Effector memory CD8-positive, alpha-beta T cell (primary cell): ENCODE measurements around the gene BCL7C.

Experiments used
- ATAC-seq: fragments of 150-1000 bp; cut with Tn5 transposase; replicated peaks from 2 replicates; pipeline ENCODE4 v1.10.0; 2021; ENCODE audit warnings: mild to moderate bottlenecking, moderate library complexity
- DNase-seq, 3 experiments: peaks; one replicate each; pipeline ENCODE4 v3.0.0; 2021
- H3K27ac Mint-ChIP-seq, 2 donors: one replicate each; pipeline ENCODE4 v1.8.0; 2022; ENCODE audit warnings: mild to moderate bottlenecking in 2 of 2, mixed read lengths in 2 of 2, moderate library complexity in 2 of 2
- H3K27me3 Mint-ChIP-seq, 2 donors: one replicate each; pipeline ENCODE4 v1.8.0; 2022; ENCODE audit warnings: mixed read lengths in 2 of 2
- H3K36me3 Mint-ChIP-seq: one replicate; pipeline ENCODE4 v1.8.0; 2022; ENCODE audit warnings: mild to moderate bottlenecking, moderate library complexity, mixed read lengths; ENCODE audit not compliant: insufficient read depth
- H3K4me1 Mint-ChIP-seq, 2 donors: one replicate each; pipeline ENCODE4 v1.8.0; 2022; ENCODE audit warnings: low read depth in 2 of 2, mixed read lengths in 2 of 2
- H3K4me3 Mint-ChIP-seq, 2 donors: one replicate each; pipeline ENCODE4 v1.8.0; 2022; ENCODE audit warnings: mild to moderate bottlenecking in 2 of 2, mixed read lengths in 2 of 2, moderate library complexity in 2 of 2
- H3K9me3 Mint-ChIP-seq, 2 donors: one replicate each; pipeline ENCODE4 v1.8.0; 2022; ENCODE audit warnings: mixed read lengths in 2 of 2

BCL7C gene

GRCh38 chr16:30925995-30926811, 32.3 kb upstream of the BCL7C start:
- H3K27me3 Mint-ChIP-seq: no peaks in the 10 kb centered on the region
- DNase-seq (no peak), ATAC-seq (no peak)
- peaks cover 22 to 23% of the 10 kb centered on the region in 2 donors for H3K4me1 Mint-ChIP-seq
- no peaks in the 10 kb centered on the region for H3K9me3 Mint-ChIP-seq
- H3K27ac Mint-ChIP-seq: peak overlapping the region in 1 of 2 donors; percentile 46
- H3K36me3 Mint-ChIP-seq: peaks cover 22% of the 10 kb centered on the region
- H3K4me3 Mint-ChIP-seq: peak overlapping the region; percentile 28 to 46

GRCh38 chr16:30925632-30925987, 31.7 kb upstream of the BCL7C start:
- Mint-ChIP-seq H3K27me3 (no peaks in the 10 kb centered on the region), H3K36me3 (peaks cover 20% of the 10 kb centered on the region), H3K4me3 (no peak overlapping the region), H3K9me3 (no peaks in the 10 kb centered on the region), H3K4me1 (peaks cover 22 to 26% of the 10 kb centered on the region in 2 donors), H3K27ac (no peak overlapping the region)
- ATAC-seq (no peak), DNase-seq (no peak)

DNA sequence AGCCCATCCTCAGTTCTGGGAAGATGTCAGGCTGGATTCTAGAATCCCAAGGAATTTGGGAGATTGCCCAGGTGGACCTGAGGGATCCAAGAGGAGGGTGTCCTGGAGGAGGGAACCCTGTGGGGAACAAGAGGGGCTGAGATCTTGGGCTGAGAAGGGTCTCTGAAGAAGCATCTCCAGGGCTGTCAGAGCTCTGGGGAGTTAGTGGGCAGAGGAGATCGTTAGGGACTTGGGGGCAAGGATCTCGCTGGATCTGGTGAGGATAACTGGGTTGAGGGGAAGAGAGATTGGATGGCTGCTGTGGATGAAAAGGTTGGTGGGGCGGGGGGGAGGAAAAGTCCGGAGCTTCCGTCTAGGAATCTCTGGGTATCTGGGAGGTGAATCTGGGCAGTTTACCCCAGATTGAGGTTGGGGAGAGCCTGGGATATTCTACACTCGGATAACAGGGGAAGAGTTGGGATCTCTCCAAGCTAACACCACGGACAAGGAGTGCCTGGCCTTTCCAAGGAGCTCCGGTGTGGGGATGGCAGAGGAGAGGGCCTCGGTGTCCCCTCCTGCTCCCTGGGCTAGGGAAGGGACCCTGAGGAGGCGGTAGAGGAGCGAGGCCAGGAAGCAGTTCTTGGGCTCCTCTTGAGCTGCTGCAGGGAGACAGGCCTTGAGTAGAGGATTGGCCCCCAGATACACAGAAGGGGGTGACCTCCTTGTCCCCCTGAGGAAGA, 31.2 kb upstream of the BCL7C start:
- H3K9me3 Mint-ChIP-seq: no peaks in the 10 kb centered on the region
- H3K4me3 Mint-ChIP-seq: peak overlapping the region; percentile 76 to 77
- peaks cover 22 to 26% of the 10 kb centered on the region in 2 donors for H3K4me1 Mint-ChIP-seq
- DNase-seq (no peak), ATAC-seq (no peak)
- H3K27ac Mint-ChIP-seq: peak overlapping the region in 1 of 2 donors; percentile 63
- H3K27me3 Mint-ChIP-seq: no peaks in the 10 kb centered on the region
- H3K36me3 Mint-ChIP-seq: peaks cover 18% of the 10 kb centered on the region

DNA sequence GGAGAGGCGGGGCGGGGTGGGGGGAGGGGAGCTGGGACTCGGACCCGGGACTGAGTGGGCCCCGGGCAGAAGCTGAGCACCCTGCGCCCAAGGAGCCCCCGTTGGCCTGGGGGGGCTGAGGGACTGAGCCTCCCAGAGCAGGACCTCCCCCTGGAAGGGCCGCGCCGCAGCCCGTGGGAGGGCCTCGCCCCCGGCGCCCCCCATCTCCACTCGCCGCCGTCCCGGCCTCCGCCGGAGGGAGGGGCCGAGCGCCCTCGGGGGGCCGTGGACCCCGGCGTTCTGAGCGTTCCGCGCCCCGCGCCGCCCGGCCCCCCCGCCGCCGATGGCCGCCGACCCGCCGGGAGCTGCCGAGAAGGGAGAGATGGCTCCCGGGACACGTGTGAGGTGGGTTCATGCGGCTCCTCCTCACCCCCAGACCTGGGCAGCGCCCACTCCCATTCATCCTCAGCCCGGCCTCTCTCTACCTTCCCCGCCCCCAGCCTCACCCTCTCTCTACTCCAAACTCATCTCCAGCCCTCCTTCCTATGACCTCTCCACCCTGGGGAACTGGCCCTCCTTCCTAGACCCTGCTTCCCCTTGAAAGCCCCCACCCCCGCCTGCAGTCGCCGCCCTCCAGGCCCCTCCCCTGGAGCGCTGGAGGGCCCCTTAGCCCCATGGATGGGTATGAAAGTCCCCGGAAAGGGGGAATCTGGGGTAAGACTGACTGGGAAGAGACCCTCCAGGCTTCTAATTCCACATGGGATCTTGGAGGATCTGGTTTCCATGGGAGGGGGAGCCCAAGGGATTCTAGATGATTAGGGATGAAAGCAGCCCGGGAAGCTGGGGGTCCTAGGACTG, 30.4 kb upstream of the BCL7C start:
- DNase-seq (no peak), ATAC-seq (no peak)
- Mint-ChIP-seq H3K4me1 (peaks cover 22 to 26% of the 10 kb centered on the region in 2 donors), H3K27ac (no peak overlapping the region), H3K27me3 (no peaks in the 10 kb centered on the region), H3K9me3 (no peaks in the 10 kb centered on the region), H3K36me3 (peaks cover 18% of the 10 kb centered on the region), H3K4me3 (peak overlapping the region; percentile 76 to 77)

DNA sequence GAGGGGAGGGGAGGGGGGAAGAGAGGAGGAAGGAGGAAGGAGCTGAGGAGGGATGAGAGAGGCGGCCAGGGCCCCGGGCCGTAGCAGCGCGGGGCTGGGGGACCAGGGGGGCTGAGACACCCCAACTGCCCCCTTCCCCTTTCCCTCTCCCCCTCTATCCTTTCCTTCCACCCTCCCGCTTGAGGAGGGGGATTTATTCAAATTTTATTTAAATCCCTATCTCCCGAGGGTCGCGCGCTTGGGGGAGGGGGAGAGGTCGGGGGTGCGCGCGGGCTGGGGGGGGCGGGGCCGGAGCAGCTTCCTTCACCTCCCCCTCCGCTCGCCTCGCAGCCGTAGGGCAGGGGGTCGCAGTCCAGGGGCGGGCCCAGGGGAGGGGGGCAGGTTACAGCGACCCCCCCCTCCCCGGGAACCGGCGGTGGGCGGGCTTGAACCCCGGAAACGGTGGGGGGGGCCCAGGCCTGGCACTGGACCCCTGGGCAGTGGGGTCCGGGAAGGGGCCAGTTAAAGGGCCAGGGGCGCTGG, 29.7 kb upstream of the BCL7C start, which contains the start of gene FBXL19:
Gene FBXL19 (plus strand): TSS at position 19 of the 522 bp plus-strand sequence. CDS start 2,183 bp downstream, outside the sequence.
- no peaks in the 10 kb centered on the region for H3K27me3 Mint-ChIP-seq
- DNase-seq: no peak
- H3K4me1 Mint-ChIP-seq: peaks cover 22 to 26% of the 10 kb centered on the region in 2 donors
- H3K9me3 Mint-ChIP-seq: no peaks in the 10 kb centered on the region
- peak within 1 kb of the TSS; percentile 96 to 99 for H3K27ac Mint-ChIP-seq
- ATAC-seq: no peak
- H3K36me3 Mint-ChIP-seq: peaks cover 18% of the 10 kb centered on the region
- peak within 1 kb of the TSS; percentile 92 to 95 for H3K4me3 Mint-ChIP-seq

DNA sequence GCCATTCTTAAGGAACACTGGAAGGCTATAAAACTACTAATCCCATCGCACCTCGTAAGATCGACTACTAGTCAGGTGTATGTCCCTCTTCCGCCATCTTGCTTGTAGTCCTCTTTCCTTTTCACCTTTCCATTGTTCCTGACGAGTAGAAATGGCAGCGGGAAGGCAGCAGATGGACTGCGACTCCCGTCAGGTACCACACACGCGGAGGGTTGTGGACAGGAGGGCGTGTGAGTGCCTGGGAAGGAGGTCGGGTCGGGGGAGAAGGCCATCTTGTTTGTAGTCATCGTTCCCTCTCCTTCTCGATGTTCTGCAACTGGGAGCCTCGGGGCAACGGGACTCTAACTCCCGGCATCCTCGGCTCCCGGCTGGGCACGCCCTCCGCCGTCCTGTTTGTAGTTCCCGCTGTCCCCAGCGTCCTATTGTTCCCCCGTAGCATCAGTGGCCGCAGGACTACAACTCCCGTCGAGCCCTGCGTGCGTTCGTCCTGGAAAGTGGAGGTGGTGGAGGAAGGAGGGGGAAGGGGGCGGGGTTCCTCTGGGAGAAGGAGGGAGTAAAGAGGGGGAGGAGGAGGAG, 29.2 kb upstream of the BCL7C start:
- Mint-ChIP-seq H3K9me3 (no peaks in the 10 kb centered on the region), H3K27ac (peak overlapping the region; percentile 96 to 99), H3K36me3 (peaks cover 18% of the 10 kb centered on the region), H3K4me1 (peaks cover 22 to 26% of the 10 kb centered on the region in 2 donors), H3K27me3 (no peaks in the 10 kb centered on the region), H3K4me3 (peak overlapping the region; percentile 92 to 95)
- DNase-seq (peak; percentile 90 to 91 (median 91)), ATAC-seq (peak; percentile 70)

- peaks cover 22 to 26% of the 10 kb centered on the region in 2 donors for H3K4me1 Mint-ChIP-seq
- peaks cover 18% of the 10 kb centered on the region for H3K36me3 Mint-ChIP-seq
- no peaks in the 10 kb centered on the region for H3K27me3 Mint-ChIP-seq
- H3K9me3 Mint-ChIP-seq: no peaks in the 10 kb centered on the region
- H3K4me3 Mint-ChIP-seq: peak overlapping the region; percentile 92 to 95
- peak overlapping the region; percentile 96 to 99 for H3K27ac Mint-ChIP-seq
- ATAC-seq: peak; percentile 75
- peak; percentile 99 for DNase-seq
These were observed 28.6 kb upstream of the BCL7C start for GRCh38 chr16:30922420-30922959.

DNA sequence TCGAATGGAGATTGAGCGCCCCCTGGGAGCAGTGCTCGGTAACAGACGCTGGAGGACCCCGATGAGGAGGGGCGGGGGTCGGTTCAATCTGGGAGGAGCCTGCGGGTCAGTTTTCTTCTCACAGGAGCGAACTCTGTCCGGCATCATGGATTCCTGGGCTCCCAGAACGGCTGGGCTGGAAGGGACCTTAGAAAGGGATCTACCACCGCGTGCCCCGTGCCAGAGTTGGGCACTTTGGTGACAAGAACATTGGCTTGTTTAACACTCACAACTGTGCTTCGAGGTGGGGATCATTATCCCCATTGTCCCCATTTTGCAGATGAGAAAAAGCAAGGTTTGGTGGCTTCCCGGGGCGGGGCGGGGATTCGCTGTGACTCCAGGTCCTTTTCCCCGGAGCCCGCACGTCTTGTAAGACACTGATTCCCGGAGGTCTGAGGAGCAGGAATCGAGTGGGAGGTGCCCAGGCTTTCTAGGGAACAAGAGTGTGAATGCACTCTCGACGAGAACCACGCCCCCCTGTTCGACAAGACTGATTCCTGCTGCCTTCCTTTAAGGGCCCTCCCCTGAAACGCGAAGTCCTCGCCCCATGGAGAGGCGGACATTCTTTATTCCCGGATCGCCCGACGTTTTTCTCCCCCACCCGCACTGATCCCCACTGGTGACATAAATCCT, 28.0 kb upstream of the BCL7C start:
- no peaks in the 10 kb centered on the region for H3K9me3 Mint-ChIP-seq
- peak; percentile 7 for ATAC-seq
- H3K4me3 Mint-ChIP-seq: peak overlapping the region; percentile 92 to 95
- peaks cover 22 to 26% of the 10 kb centered on the region in 2 donors for H3K4me1 Mint-ChIP-seq
- H3K27ac Mint-ChIP-seq: peak overlapping the region; percentile 96 to 99
- no peaks in the 10 kb centered on the region for H3K27me3 Mint-ChIP-seq
- peaks cover 18% of the 10 kb centered on the region for H3K36me3 Mint-ChIP-seq
- DNase-seq: peak; percentile 87 to 90 (median 89)

DNA sequence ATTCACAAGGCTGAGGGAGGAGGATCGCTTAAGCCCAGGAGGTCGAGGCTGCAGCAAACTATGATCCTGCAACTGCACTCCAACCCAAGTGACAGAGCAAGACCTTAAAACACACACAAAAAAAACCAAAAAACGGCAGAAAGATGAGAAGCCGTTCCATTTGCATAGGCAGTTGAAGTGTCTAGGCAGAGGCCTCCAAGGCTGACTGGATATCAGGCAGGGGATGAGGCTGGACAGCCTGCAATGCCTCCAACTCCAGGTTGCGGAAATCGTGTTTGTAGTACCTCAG, 27.5 kb upstream of the BCL7C start:
- peak overlapping the region; percentile 96 to 99 for H3K27ac Mint-ChIP-seq
- H3K4me1 Mint-ChIP-seq: peaks cover 22% of the 10 kb centered on the region in 2 donors
- peak overlapping the region; percentile 92 to 95 for H3K4me3 Mint-ChIP-seq
- H3K9me3 Mint-ChIP-seq: no peaks in the 10 kb centered on the region
- ATAC-seq (no peak), DNase-seq (no peak)
- H3K27me3 Mint-ChIP-seq: no peaks in the 10 kb centered on the region
- H3K36me3 Mint-ChIP-seq: peaks cover 17% of the 10 kb centered on the region

- Mint-ChIP-seq H3K27ac (no peak overlapping the region), H3K36me3 (peaks cover 15% of the 10 kb centered on the region), H3K9me3 (no peaks in the 10 kb centered on the region), H3K4me3 (peak overlapping the region; percentile 92 to 95), H3K27me3 (no peaks in the 10 kb centered on the region), H3K4me1 (peaks cover 17 to 18% of the 10 kb centered on the region in 2 donors)
- DNase-seq: no peak
- ATAC-seq: no peak
These were observed 27.0 kb upstream of the BCL7C start for GRCh38 chr16:30920891-30921290.

DNA sequence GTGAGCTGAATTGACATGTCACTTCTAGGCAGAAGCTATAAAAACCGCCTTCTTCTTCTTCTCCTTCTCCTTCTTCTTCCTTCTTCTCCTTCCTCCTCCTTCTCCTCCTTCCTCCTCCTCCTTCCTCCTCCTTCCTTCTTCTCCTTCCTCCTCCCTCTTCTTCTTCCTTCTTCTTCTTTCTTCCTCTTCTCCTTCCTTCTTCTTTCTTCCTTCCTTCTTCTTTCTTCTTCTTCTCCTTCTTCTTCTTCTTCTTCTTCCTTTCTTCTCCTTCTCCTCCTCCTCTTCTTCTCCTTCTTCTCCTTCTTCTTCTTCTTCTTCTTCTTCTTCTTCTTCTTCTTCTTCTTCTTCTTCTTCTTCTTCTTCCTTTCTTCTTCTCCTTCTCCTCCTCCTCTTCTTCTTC, 24.7 kb upstream of the BCL7C start:
- Mint-ChIP-seq H3K27me3 (no peaks in the 10 kb centered on the region), H3K9me3 (no peaks in the 10 kb centered on the region), H3K27ac (no peak overlapping the region), H3K4me3 (no peak overlapping the region), H3K4me1 (peaks cover 7 to 8% of the 10 kb centered on the region in 2 donors), H3K36me3 (peaks cover 13% of the 10 kb centered on the region)
- no peak for DNase-seq
- ATAC-seq: no peak

GRCh38 chr16:30914830-30915229, 21.0 kb upstream of the BCL7C start:
- Mint-ChIP-seq H3K4me3 (no peak overlapping the region), H3K9me3 (no peaks in the 10 kb centered on the region), H3K4me1 (no peaks in the 10 kb centered on the region), H3K27me3 (no peaks in the 10 kb centered on the region), H3K27ac (no peak overlapping the region), H3K36me3 (no peaks in the 10 kb centered on the region)
- no peak for ATAC-seq
- DNase-seq: no peak
